BLaER1 treated with 17β-estradiol and CSF1 and Interleukin-3, amounts not matched to agents 10 nM and 100 nM (cell line): Measurements from ENCODE around the gene PAIP2.
A peak's percentile ranks its signal among the peaks of the same experiment; 100 is the strongest.
"Not testable (repeated sequence)": the region's sequence is repeated elsewhere in the genome, so short reads cannot be mapped to it uniquely, and the experiment has no call there.

Source experiments
- H3K27ac ChIP-seq, 11 experiments: shearing (Covaris generic); formaldehyde crosslinking; 2 replicates each; pipeline ENCODE4 v1.8.1; 2022
- H3K27me3 ChIP-seq, 11 experiments: shearing (Covaris generic); formaldehyde crosslinking; 2 replicates each; pipeline ENCODE4 v1.8.1; 2022
- H3K36me3 ChIP-seq, 11 experiments: shearing (Covaris generic); formaldehyde crosslinking; 2 replicates each; pipeline ENCODE4 v1.8.1; 2022
- H3K4me1 ChIP-seq, 10 experiments: shearing (Covaris generic); formaldehyde crosslinking; 2 replicates each; pipeline ENCODE4 v1.8.1; 2022
- H3K4me2 ChIP-seq, 11 experiments: shearing (Covaris generic); formaldehyde crosslinking; 2 replicates each; pipeline ENCODE4 v1.8.1; 2022
- H3K4me3 ChIP-seq, 10 experiments: shearing (Covaris generic); formaldehyde crosslinking; 2 replicates each; pipeline ENCODE4 v1.8.1; 2022
- H3K9ac ChIP-seq, 11 experiments: shearing (Covaris generic); formaldehyde crosslinking; 2 replicates each; pipeline ENCODE4 v1.8.1; 2022
- H3K9me3 ChIP-seq, 11 experiments: shearing (Covaris generic); formaldehyde crosslinking; replicated peaks in 1 of 11; 2 replicates each; pipeline ENCODE4 v1.8.1; 2022
- H4K20me1 ChIP-seq, 11 experiments: shearing (Covaris generic); formaldehyde crosslinking; 2 replicates each; pipeline ENCODE4 v1.8.1; 2022
- Cebpa-rat ChIP-seq, 11 experiments: shearing (Covaris generic); IDR thresholded peaks; 2 replicates each; pipeline ENCODE4 v1.8.1; 2022

The PAIP2 gene

DNA sequence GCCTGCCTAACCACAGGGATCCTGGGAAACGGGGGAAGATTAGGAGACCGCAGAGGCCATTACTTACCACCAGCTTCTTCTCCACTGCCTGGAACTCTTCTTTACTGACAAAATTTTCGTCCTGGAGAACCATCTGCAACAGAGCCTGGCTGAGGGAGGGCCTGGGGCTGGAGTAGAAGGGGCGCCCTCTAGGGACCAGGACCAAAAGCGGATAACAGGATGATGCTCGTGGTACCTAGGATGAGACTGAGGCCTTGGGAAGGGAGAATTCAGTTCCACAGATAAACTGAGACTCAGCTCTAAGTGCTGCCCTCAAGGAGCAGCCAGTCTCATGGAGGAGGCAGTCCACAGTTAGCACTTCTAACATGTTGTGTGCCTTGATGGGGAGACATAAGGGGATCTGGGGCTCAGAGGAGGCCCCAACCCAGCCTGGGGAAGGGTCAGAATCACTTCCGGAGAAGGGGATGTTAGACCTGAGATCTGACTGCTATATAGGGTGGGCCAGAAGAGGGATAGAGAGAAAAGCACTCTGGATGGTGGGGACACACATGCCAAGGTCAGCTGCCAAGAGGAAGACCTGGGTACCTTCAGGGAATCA, 61.0 kb downstream of the PAIP2 start:
- Histone ChIP-seq H3K27me3 (no peaks in the 10 kb centered on the region), H3K27ac (peak overlapping the region in 9 of 11 experiments; percentile 62 to 85 (median 81); a peak in 12 of 22 replicates), H3K9me3 (no peaks in the 10 kb centered on the region), H3K4me3 (peak overlapping the region in 5 of 10 experiments; percentile 51 to 67 (median 61); a peak in 9 of 20 replicates), H3K9ac (peak overlapping the region in 9 of 11 experiments; percentile 68 to 81 (median 76); a peak in 10 of 22 replicates), H3K4me2 (peak overlapping the region; percentile 79 to 99 (median 91)), H3K36me3 (peaks cover 0 to 3% (median 0%) of the 10 kb centered on the region in 11 experiments; a peak in 1 of 22 replicates), H3K4me1 (peaks cover 28 to 69% (median 47%) of the 10 kb centered on the region in 10 experiments), H4K20me1 (no peaks in the 10 kb centered on the region; a peak in 1 of 22 replicates)
- TF ChIP-seq Cebpa-rat (IDR thresholded peaks at IDR 0.05): no peak

DNA sequence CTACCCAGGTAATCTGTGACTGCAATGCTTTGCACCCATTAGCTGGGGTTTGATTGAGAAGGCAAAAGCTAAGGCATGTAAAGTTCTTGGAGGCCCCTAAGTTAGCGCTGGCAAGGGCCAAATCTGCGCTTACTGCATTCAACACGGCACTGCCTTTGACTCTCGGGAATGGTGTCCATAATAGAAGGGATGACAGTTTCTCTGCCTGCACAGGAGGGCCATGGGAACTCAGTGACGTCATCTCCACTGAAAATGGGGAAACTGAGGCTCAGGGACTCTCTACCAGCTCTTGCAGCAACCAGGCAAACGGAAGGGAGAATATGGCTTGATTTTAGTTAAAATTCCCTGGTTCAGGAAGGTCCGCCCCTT, 61.7 kb downstream of the PAIP2 start:
- Histone ChIP-seq H3K27ac (peak overlapping the region; percentile 62 to 85 (median 82)), H3K4me2 (peak overlapping the region; percentile 79 to 99 (median 91)), H3K9ac (peak overlapping the region; percentile 67 to 81 (median 76)), H3K4me1 (peaks cover 22 to 71% (median 48%) of the 10 kb centered on the region in 10 experiments), H4K20me1 (no peaks in the 10 kb centered on the region), H3K9me3 (no peaks in the 10 kb centered on the region), H3K4me3 (peak overlapping the region; percentile 51 to 72 (median 61)), H3K36me3 (0 out of 22 replicates have a peak, but pooled peaks cover 0 to 3% (median 0%) of the 10 kb centered on the region in 11 experiments), H3K27me3 (no peaks in the 10 kb centered on the region)
- no peak for TF ChIP-seq Cebpa-rat (IDR thresholded peaks at IDR 0.05)

DNA sequence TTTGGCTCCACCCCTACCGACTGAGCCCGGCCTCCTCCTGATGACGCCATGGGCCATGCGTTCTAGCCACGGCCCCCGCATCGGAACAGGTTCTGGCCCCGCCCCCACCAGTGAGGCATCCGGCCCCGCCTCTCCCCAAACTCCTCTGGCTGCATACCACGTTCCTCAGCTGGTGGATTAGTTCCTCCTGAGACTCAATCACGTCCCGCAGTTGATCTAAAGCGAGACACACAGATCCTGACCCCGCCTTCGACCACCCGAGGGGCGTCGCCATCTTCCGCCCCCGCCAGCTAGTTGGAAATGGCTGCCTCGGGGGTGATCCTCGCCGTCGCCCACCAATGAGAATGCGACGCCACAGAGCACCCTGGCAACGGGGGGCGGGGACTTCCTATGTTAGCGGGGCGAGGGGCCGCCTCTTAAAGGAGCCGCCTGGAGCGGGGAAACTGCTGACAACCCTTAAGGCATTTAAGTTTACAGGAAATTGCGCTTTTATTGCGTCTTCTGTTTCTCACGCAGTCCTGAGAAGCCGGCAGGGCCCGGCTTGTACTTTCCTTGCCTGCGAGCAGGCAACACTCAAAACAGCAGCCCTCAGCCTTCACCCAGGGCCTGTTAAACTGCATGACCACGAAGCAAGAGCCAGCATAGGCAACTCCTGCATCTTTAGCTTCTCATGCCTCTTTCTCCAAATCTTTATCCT, 62.3 kb downstream of the PAIP2 start, which contains the start of gene SPATA24:
TSS of gene SPATA24 (minus strand) at position 303 of the 697 bp plus-strand sequence. CDS start at position 274, 29 bp downstream.
- Histone ChIP-seq H3K36me3 (0 out of 22 replicates have a peak, but pooled peaks cover 0 to 3% (median 0%) of the 10 kb centered on the region in 11 experiments), H3K27ac (peak within 1 kb of the TSS; percentile 62 to 85 (median 82)), H3K4me2 (peak within 1 kb of the TSS; percentile 87 to 99 (median 91)), H3K4me1 (peaks cover 22 to 76% (median 49%) of the 10 kb centered on the region in 10 experiments), H3K9me3 (no peaks in the 10 kb centered on the region), H3K4me3 (peak within 1 kb of the TSS; percentile 51 to 72 (median 61)), H4K20me1 (no peaks in the 10 kb centered on the region), H3K27me3 (no peaks in the 10 kb centered on the region), H3K9ac (peak within 1 kb of the TSS; percentile 67 to 81 (median 76))
- TF ChIP-seq Cebpa-rat (IDR thresholded peaks at IDR 0.05): no peak

DNA sequence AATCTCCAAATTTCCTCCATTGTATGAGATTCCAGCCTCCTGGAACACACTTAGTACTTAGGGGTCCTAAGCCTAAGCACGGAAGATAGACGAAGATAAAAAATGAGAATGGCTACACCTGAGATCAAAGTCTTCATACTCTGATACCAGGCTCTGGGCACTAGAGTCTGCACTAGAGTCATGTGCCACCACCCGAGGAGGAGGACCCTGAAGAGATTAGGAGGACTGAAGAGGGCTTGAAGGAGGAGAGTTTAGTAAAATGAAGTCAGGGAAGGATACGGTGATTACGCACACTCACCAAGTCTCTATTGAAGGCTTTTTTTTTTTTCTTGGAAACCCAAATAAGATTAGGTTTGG, 62.8 kb downstream of the PAIP2 start:
- Histone ChIP-seq H3K27ac (peak overlapping the region; percentile 62 to 85 (median 82)), H4K20me1 (no peaks in the 10 kb centered on the region), H3K36me3 (0 out of 22 replicates have a peak, but pooled peaks cover 0 to 3% (median 0%) of the 10 kb centered on the region in 11 experiments), H3K9ac (peak overlapping the region; percentile 67 to 81 (median 76)), H3K4me2 (peak overlapping the region; percentile 74 to 96 (median 90)), H3K4me1 (peaks cover 22 to 75% (median 44%) of the 10 kb centered on the region in 10 experiments), H3K27me3 (no peaks in the 10 kb centered on the region), H3K4me3 (peak overlapping the region; percentile 51 to 72 (median 61); a peak in 19 of 20 replicates), H3K9me3 (no peaks in the 10 kb centered on the region)
- TF ChIP-seq Cebpa-rat (IDR thresholded peaks at IDR 0.05): no peak

DNA sequence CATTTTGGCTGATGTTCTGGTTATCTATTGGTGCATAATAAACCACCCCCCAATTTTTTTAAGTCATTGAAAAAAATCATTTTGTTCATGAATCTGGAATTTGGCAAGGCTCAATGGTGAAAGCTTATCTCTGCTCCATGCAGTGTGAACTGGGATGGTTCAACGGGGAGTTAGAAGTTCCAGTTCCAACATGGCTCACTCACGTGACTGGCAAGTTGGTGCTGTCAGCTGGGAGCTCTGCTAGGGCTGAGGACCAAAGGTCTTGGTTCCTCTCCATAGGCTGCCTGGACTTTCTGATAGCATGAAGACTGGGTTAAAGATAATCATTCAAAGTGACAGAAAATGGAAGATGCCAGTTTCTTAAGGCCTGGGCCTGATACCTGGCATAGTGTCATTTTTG, 65.3 kb downstream of the PAIP2 start:
- Histone ChIP-seq H3K4me1 (peaks cover 22 to 83% (median 41%) of the 10 kb centered on the region in 10 experiments), H3K4me3 (no peak overlapping the region), H3K36me3 (no peaks in the 10 kb centered on the region), H3K9me3 (no peaks in the 10 kb centered on the region), H3K27ac (no peak overlapping the region), H3K27me3 (no peaks in the 10 kb centered on the region), H3K9ac (no peak overlapping the region), H4K20me1 (no peaks in the 10 kb centered on the region), H3K4me2 (peak overlapping the region in 8 of 11 experiments; percentile 30 to 55 (median 44); a peak in 9 of 22 replicates)
- no peak for TF ChIP-seq Cebpa-rat (IDR thresholded peaks at IDR 0.05)

DNA sequence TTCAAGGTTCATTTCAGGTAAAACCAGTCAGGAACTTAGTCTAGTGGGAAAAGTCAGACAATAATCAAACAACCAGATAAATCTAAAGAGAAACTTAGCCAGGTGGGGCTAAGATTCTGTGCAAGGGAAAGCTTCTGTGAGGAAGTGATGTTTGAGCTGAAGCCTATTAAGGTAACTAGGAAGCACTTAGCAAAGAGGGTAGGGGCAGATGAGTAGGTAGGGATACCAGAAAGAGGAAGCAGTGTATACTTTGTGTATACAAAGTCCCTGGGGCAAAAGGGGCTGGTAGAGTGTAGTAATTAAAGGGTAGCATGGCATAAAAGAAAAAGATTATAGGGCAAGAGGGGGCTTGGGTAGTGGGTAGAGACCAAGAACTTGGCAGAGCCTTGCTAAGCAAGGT, 65.9 kb downstream of the PAIP2 start:
- no peak for TF ChIP-seq Cebpa-rat (IDR thresholded peaks at IDR 0.05)
- peaks cover 22 to 81% (median 38%) of the 10 kb centered on the region in 10 experiments for H3K4me1 ChIP-seq
- no peaks in the 10 kb centered on the region for H3K27me3 ChIP-seq
- no peaks in the 10 kb centered on the region for H3K9me3 ChIP-seq
- H3K9ac ChIP-seq: no peak overlapping the region
- peak overlapping the region in 9 of 11 experiments; percentile 17 to 55 (median 44); a peak in 17 of 22 replicates for H3K4me2 ChIP-seq
- no peak overlapping the region for H3K27ac ChIP-seq
- H3K36me3 ChIP-seq: peaks cover 0 to 4% (median 0%) of the 10 kb centered on the region in 11 experiments; a peak in 3 of 22 replicates
- no peak overlapping the region for H3K4me3 ChIP-seq
- no peaks in the 10 kb centered on the region for H4K20me1 ChIP-seq

DNA sequence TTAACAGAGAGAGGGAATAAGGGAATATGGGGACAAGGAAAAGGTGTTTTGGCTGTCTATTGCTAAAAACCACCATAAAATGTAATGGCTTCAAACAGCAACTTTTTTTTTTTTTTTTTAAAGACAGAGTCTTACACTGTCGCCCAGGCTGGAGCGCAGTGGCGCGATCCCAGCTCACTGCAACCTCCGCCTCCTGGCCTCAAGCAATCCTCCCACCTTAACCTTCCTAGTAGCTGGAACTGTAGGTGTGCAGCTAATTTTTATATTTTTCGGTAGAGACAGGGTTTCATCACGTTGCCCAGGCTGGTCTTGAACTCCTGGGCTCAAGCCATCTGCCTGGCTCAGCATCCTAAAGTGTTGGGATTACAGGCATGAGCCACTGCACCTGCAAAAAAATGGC, 66.5 kb downstream of the PAIP2 start:
- TF ChIP-seq Cebpa-rat (IDR thresholded peaks at IDR 0.05): no peak
- Histone ChIP-seq H3K36me3 (peaks cover 0 to 10% (median 2%) of the 10 kb centered on the region in 11 experiments; a peak in 5 of 22 replicates), H4K20me1 (no peaks in the 10 kb centered on the region), H3K4me2 (peak overlapping the region in 8 of 11 experiments; percentile 17 to 55 (median 44); a peak in 14 of 22 replicates), H3K9ac (no peak overlapping the region), H3K27me3 (no peaks in the 10 kb centered on the region), H3K4me1 (peaks cover 16 to 74% (median 31%) of the 10 kb centered on the region in 10 experiments), H3K27ac (no peak overlapping the region), H3K4me3 (no peak overlapping the region), H3K9me3 (no peaks in the 10 kb centered on the region)

DNA sequence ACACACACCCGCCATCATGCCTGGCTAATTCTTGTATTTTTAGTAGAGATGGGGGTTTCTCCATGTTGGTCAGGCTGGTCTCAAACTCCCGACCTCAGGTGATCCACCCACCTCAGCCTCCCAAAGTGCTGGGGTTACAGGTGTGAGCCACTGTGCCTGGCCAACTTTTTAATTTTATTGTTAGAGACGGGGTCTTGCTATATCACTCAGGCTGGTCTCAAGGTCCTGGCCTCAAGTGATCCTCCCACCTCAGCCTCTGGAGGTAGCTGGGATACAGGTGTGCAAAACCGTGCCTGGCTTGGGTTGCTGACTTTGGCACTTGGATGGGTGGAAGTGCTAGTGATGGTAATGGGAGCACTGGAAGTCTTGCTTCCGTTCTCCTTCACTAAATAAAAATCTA, 67.5 kb downstream of the PAIP2 start:
- H4K20me1 ChIP-seq: not testable (repeated sequence)
- H3K4me2 ChIP-seq: 0 out of 22 replicates have a peak overlapping the region, but pooled peaks of 1 of the 11 experiments have one; percentile 30

More for the DNA sequence above, 67.5 kb downstream of the PAIP2 start:
- H3K4me3 ChIP-seq, H3K27ac ChIP-seq, H3K9me3 ChIP-seq, H3K27me3 ChIP-seq, H3K9ac ChIP-seq: not testable (repeated sequence)
- peaks cover 12 to 74% (median 31%) of the 10 kb centered on the region in 10 experiments for H3K4me1 ChIP-seq
- H3K36me3 ChIP-seq: peaks cover 0 to 19% (median 7%) of the 10 kb centered on the region in 11 experiments; a peak in 6 of 22 replicates
